Vagina (tissue), 2 donors: ENCODE measurements around the gene TGIF2. TPM values are rescaled to one million over a fixed set of nuclear protein-coding genes. Genes with fewer than 3 reads are reported as not detected.

ENCODE experiments used
- DNase-seq, 2 donors: peaks; one replicate each; pipeline ENCODE4 v3.0.0-alpha.2; 2017; ENCODE audit errors: extremely low spot score in 2 of 2
- H3K27ac ChIP-seq: fragments of 200-600 bp; sonication (generic); one replicate; pipeline ENCODE4 v1.5.1; 2019
- H3K27me3 ChIP-seq: fragments of 200-600 bp; sonication (generic); one replicate; pipeline ENCODE4 v1.5.1; 2019
- H3K36me3 ChIP-seq, 2 donors: fragments of 200-600 bp; sonication (generic); one replicate each; pipeline ENCODE4 v1.5.1; 2017 to 2019
- H3K4me1 ChIP-seq: fragments of 200-600 bp; sonication (generic); one replicate; pipeline ENCODE4 v1.5.1; 2019
- H3K4me3 ChIP-seq, 2 donors: fragments of 200-600 bp; sonication (generic); 1 replicate in 1 of 2; 2 replicates in 1 of 2; pipeline ENCODE4 v1.5.1; 2016 to 2019
- H3K9me3 ChIP-seq: fragments of 200-600 bp; sonication (generic); one replicate; pipeline ENCODE4 v1.5.1; 2019
- CTCF ChIP-seq, 3 experiments: fragments of 450-650 bp in 2 of 3; fragments of 200-600 bp in 1 of 3; sonication (generic) in 1 of 3; IDR thresholded peaks; one replicate each; pipeline ENCODE4 v1.5.1; 2017 to 2019; ENCODE audit warnings: antibody characterized with exemption in 3 of 3, mild to moderate bottlenecking in 2 of 3, moderate library complexity in 2 of 3
- POLR2A ChIP-seq, 2 donors: fragments of 450-650 bp; IDR thresholded peaks; one replicate each; pipeline ENCODE4 v1.6.1; 2017; ENCODE audit warnings: antibody characterized with exemption in 2 of 2, mild to moderate bottlenecking in 2 of 2, moderate library complexity in 2 of 2
- POLR2AphosphoS5 ChIP-seq, 2 donors: sonication (generic); formaldehyde crosslinking; IDR thresholded peaks; one replicate each; pipeline ENCODE4 v1.9.0; 2017; ENCODE audit warnings: antibody characterized with exemption in 2 of 2, mild to moderate bottlenecking in 2 of 2, low read depth in 1 of 2; ENCODE audit not compliant: insufficient read depth in 1 of 2
- intact Hi-C: fragments of 100-400 bp; cut with DNase I; formaldehyde crosslinking; loops from one replicate; pipeline ENCODE4 v1.15.1; 2023
- total RNA-seq: library from RNA; depleted of rRNA; stranded (reverse); fragments of >200 nt; gene quantifications from one replicate; pipeline ENCODE4 v1.2.3, GENCODE V29; 2016

The TGIF2 gene
- total RNA-seq, 1 donor from 2014 or later, result 9.3 TPM

GRCh38 chr20:36629719-36630681 lies 56.6 kb downstream of the TGIF2 start:
- H3K27ac ChIP-seq, result no peak overlapping the region
- intact Hi-C loops, result no loop called here

GRCh38 chr20:36631646-36632045 lies 58.2 kb downstream of the TGIF2 start:
- H3K4me1 ChIP-seq, result no peaks in the 10 kb centered on the region
- H3K9me3 ChIP-seq, result no peaks in the 10 kb centered on the region
- no peak overlapping the region for H3K27ac ChIP-seq
- no peaks in the 10 kb centered on the region for H3K27me3 ChIP-seq
- no peak overlapping the region for H3K4me3 ChIP-seq
- TF ChIP-seq POLR2AphosphoS5 (IDR thresholded peaks at IDR 0.05; ENCODE audit: insufficient read depth in 1 of 2, low read depth in 1 of 2) (no peak), CTCF (IDR thresholded peaks at IDR 0.05) (no peak), POLR2A (IDR thresholded peaks at IDR 0.05) (no peak)
- no peaks in the 10 kb centered on the region for H3K36me3 ChIP-seq
- no peak for DNase-seq
- intact Hi-C loops, result no loop called here

More at GRCh38 chr20:36629719-36630681, 56.6 kb downstream of the TGIF2 start:
- no peaks in the 10 kb centered on the region for H3K4me1 ChIP-seq
- no peak for TF ChIP-seq CTCF (IDR thresholded peaks at IDR 0.05)
- H3K4me3 ChIP-seq, result no peak overlapping the region
- no peaks in the 10 kb centered on the region for H3K36me3 ChIP-seq
- no peaks in the 10 kb centered on the region for H3K27me3 ChIP-seq
- no peak for DNase-seq
- no peaks in the 10 kb centered on the region for H3K9me3 ChIP-seq

GRCh38 chr20:36632147-36632486 lies 58.7 kb downstream of the TGIF2 start:
- no peak for DNase-seq
- Histone ChIP-seq H3K36me3 (no peaks in the 10 kb centered on the region), H3K9me3 (no peaks in the 10 kb centered on the region), H3K27me3 (no peaks in the 10 kb centered on the region), H3K4me3 (no peak overlapping the region), H3K27ac (no peak overlapping the region), H3K4me1 (no peaks in the 10 kb centered on the region)
- intact Hi-C loops, result no loop called here
- TF ChIP-seq POLR2A (IDR thresholded peaks at IDR 0.05) (no peak), POLR2AphosphoS5 (IDR thresholded peaks at IDR 0.05; ENCODE audit: insufficient read depth in 1 of 2, low read depth in 1 of 2) (no peak), CTCF (IDR thresholded peaks at IDR 0.05) (no peak)

- intact Hi-C loops, result no loop called here
- no peaks in the 10 kb centered on the region for H3K27me3 ChIP-seq
- no peak overlapping the region for H3K27ac ChIP-seq
- H3K36me3 ChIP-seq, result no peaks in the 10 kb centered on the region
- no peak for DNase-seq
- no peak for TF ChIP-seq POLR2A (IDR thresholded peaks at IDR 0.05)
- no peak for TF ChIP-seq CTCF (IDR thresholded peaks at IDR 0.05)
- TF ChIP-seq POLR2AphosphoS5 (IDR thresholded peaks at IDR 0.05; ENCODE audit: insufficient read depth in 1 of 2, low read depth in 1 of 2), result no peak
- H3K4me1 ChIP-seq, result no peaks in the 10 kb centered on the region
- no peak overlapping the region for H3K4me3 ChIP-seq
- no peaks in the 10 kb centered on the region for H3K9me3 ChIP-seq
Observed at GRCh38 chr20:36632487-36633284, 59.3 kb downstream of the TGIF2 start.
